Loucy (cell line): ENCODE results near the gene CD38.

Experiments used
- EZH2phosphoT487 ChIP-seq: fragments of 200-600 bp; IDR thresholded peaks from 2 replicates; pipeline ENCODE4 v1.6.1; 2018; ENCODE audit warnings: antibody characterized with exemption, mild to moderate bottlenecking, moderate library complexity, borderline replicate concordance
- TF ChIP-seq, protein P1 (sequence below): fragments of 200-600 bp; sonication (generic); conservative IDR thresholded peaks from 2 replicates; pipeline ENCODE4 v1.5.1; 2014; ENCODE audit warnings: mild to moderate bottlenecking, antibody characterized with exemption, low read length

DNA sequence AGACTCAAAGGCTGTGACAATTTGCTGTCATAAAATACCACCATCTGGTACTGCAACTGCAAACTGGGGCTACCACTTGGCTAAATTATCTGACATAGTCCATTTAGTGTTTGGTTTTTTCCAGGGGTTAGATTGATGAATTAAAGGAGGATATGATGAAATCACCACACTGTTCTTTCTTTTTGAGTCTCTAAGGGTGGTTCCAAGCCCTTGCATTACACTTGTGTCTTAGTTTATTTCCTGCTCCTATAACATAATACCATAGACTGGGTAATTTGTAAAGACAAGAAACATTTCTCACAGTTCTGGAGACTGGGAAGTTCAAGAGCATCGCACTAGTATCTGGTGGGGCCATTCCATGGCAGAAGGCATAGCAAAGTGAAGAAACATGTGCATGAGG is 32.0 kb upstream of the CD38 start:
- TF ChIP-seq, protein P1, sequence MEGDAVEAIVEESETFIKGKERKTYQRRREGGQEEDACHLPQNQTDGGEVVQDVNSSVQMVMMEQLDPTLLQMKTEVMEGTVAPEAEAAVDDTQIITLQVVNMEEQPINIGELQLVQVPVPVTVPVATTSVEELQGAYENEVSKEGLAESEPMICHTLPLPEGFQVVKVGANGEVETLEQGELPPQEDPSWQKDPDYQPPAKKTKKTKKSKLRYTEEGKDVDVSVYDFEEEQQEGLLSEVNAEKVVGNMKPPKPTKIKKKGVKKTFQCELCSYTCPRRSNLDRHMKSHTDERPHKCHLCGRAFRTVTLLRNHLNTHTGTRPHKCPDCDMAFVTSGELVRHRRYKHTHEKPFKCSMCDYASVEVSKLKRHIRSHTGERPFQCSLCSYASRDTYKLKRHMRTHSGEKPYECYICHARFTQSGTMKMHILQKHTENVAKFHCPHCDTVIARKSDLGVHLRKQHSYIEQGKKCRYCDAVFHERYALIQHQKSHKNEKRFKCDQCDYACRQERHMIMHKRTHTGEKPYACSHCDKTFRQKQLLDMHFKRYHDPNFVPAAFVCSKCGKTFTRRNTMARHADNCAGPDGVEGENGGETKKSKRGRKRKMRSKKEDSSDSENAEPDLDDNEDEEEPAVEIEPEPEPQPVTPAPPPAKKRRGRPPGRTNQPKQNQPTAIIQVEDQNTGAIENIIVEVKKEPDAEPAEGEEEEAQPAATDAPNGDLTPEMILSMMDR, result no peak
- TF ChIP-seq EZH2phosphoT487, result no peak
